ENCODE data around the gene ZSWIM5. TPM values are rescaled to one million over a fixed set of nuclear protein-coding genes. Genes with fewer than 3 reads are reported as not detected.

Gene ZSWIM5
- total and polyA plus RNA-seq, 2 of the 8 experiments (the other 6 are each of a cell fraction or from before 2014, with no cell fraction given) = 2.5 to 3.9 TPM

- ChIA-PET CTCF (ENCODE audit: partially characterized antibody) (no interaction called here), POLR2A (ENCODE audit: partially characterized antibody) (no interaction called here)
- Histone ChIP-seq H3K23ac (ENCODE audit: insufficient read length) (no peak overlapping the region), H3K9ac (replicated peaks in 1 of 4; ENCODE audit: extremely low read depth in 1 of 4, low read depth in 3 of 4, low read length in 3 of 4) (no peak overlapping the region), H3K18ac (ENCODE audit: extremely low read depth, low read length) (no peak overlapping the region), H3K23me2 (ENCODE audit: low read depth, low read length) (no peaks in the 10 kb centered on the region), H3K4me2 (ENCODE audit: insufficient read depth in 1 of 2, low read depth in 2 of 2, low read length in 2 of 2) (no peak overlapping the region), H2BK20ac (ENCODE audit: low read length) (no peak overlapping the region), H3K9me3 (ENCODE audit: insufficient read depth in 2 of 2, low read depth in 1 of 2, low read length in 1 of 2) (peaks cover 0 to 10% of the 10 kb centered on the region in 2 experiments; a peak in 2 of 4 replicates), H2BK15ac (ENCODE audit: low read length) (no peak overlapping the region), H4K91ac (replicated peaks; ENCODE audit: insufficient read length, low read length) (no peak overlapping the region), H3K56ac (replicated peaks; ENCODE audit: insufficient read length, low read depth, low read length) (no peak overlapping the region), H2AK5ac (ENCODE audit: low read depth, low read length) (no peak overlapping the region), H2BK12ac (ENCODE audit: low read depth, low read length) (no peak overlapping the region), H4K5ac (ENCODE audit: insufficient read length, low read depth, low read length) (no peak overlapping the region), H4K20me1 (replicated peaks in 1 of 2; ENCODE audit: control insufficient read depth in 1 of 2, insufficient read depth in 2 of 2, low read length in 2 of 2) (no peaks in the 10 kb centered on the region), H3K27ac (ENCODE audit: low read depth, low read length) (no peak overlapping the region), H2BK5ac (ENCODE audit: low read depth, low read length) (no peak overlapping the region), H4K8ac (ENCODE audit: extremely low read depth, insufficient read depth, low read length) (no peak overlapping the region), H3K79me1 (ENCODE audit: low read depth, low read length) (no peaks in the 10 kb centered on the region), H3K4ac (replicated peaks; ENCODE audit: insufficient read length, low read depth, low read length) (no peak overlapping the region), H2AFZ (ENCODE audit: low read length) (no peak overlapping the region), H3K79me2 (ENCODE audit: control insufficient read depth in 1 of 2, insufficient read depth in 2 of 2, low read length in 2 of 2) (no peaks in the 10 kb centered on the region), H2BK120ac (replicated peaks; ENCODE audit: low read depth, low read length) (no peak overlapping the region), H3K27me3 (replicated peaks in 1 of 4; ENCODE audit: control insufficient read depth in 3 of 4, extremely low read depth in 1 of 4, insufficient read depth in 3 of 4, low read length in 3 of 4) (no peaks in the 10 kb centered on the region), H3K36me3 (ENCODE audit: control insufficient read depth in 2 of 4, insufficient read depth in 4 of 4, low read length in 3 of 4) (no peaks in the 10 kb centered on the region), H3K14ac (ENCODE audit: insufficient read length) (no peak overlapping the region), H3K4me3 (ENCODE audit: extremely low read depth in 1 of 4, insufficient read depth in 2 of 4, low read depth in 3 of 4, low read length in 4 of 4) (no peak overlapping the region), H3K4me1 (replicated peaks in 1 of 4; ENCODE audit: control insufficient read depth in 3 of 4, insufficient read depth in 4 of 4, low read length in 3 of 4) (no peaks in the 10 kb centered on the region)
- 50 to 70% methylated on average over 1 of the region's 1 CpG for WGBS, 2 experiments (ENCODE audit: extremely low coverage in 1 of 2, insufficient coverage in 1 of 2, insufficient read length in 1 of 2, insufficient replicate concordance in 2 of 2, low coverage in 1 of 2, low lambda C conversion rate in 2 of 2, missing lambda C conversion rate in 1 of 2)
- DNase-seq (ENCODE audit: low read depth in 1 of 2, low spot score in 2 of 2) (no peak), FAIRE-seq (no peak)
- TF ChIP-seq CBX8 (IDR thresholded peaks at IDR 0.05; ENCODE audit: borderline replicate concordance, low read depth, low read length) (no peak), EP300 (IDR thresholded peaks at IDR 0.05; ENCODE audit: borderline replicate concordance in 1 of 2, low read depth in 2 of 2, low read length in 2 of 2) (no peak), RAD21 (IDR thresholded peaks at IDR 0.05 in 1 of 2, conservative IDR thresholded peaks at IDR 0.05 in 1 of 2; ENCODE audit: low read depth in 2 of 2, low read length in 2 of 2) (no peak), GTF2F1 (IDR thresholded peaks at IDR 0.05; ENCODE audit: borderline replicate concordance, low read depth, low read length) (no peak), RNF2 (IDR thresholded peaks at IDR 0.05; ENCODE audit: borderline replicate concordance, low read depth, low read length, missing control alignments, poor library complexity, severe bottlenecking) (no peak), SP4 (IDR thresholded peaks at IDR 0.05; ENCODE audit: low read length) (no peak), TCF12 (IDR thresholded peaks at IDR 0.05; ENCODE audit: low read depth, low read length) (no peak), KDM5A (IDR thresholded peaks at IDR 0.05; ENCODE audit: low read length) (no peak), SRF (IDR thresholded peaks at IDR 0.05; ENCODE audit: low read depth, low read length) (no peak)
- TF ChIP-seq, protein P1, sequence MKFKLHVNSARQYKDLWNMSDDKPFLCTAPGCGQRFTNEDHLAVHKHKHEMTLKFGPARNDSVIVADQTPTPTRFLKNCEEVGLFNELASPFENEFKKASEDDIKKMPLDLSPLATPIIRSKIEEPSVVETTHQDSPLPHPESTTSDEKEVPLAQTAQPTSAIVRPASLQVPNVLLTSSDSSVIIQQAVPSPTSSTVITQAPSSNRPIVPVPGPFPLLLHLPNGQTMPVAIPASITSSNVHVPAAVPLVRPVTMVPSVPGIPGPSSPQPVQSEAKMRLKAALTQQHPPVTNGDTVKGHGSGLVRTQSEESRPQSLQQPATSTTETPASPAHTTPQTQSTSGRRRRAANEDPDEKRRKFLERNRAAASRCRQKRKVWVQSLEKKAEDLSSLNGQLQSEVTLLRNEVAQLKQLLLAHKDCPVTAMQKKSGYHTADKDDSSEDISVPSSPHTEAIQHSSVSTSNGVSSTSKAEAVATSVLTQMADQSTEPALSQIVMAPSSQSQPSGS (IDR thresholded peaks at IDR 0.05; ENCODE audit: low read length) = no peak
Measured at GRCh38 chr1:45250544-45250943, 44.1 kb upstream of the ZSWIM5 start.
